Epidermal melanocyte (primary cell): ENCODE results near the gene ADISSP.
A peak's percentile ranks its signal among the peaks of the same experiment; 100 is the strongest.

Experiments used
- DNase-seq: peaks from one replicate; pipeline ENCODE4 v3.0.0; 2011; ENCODE audit warnings: low spot score; ENCODE audit not compliant: insufficient read length

ADISSP gene

GRCh38 chr20:3739054-3739925 lies 28.3 kb downstream of the ADISSP start:
- no peak for DNase-seq

GRCh38 chr20:3738111-3739053 lies 29.2 kb downstream of the ADISSP start:
- no peak for DNase-seq

- DNase-seq: peak; percentile 7
Measured at GRCh38 chr20:3735768-3736167, 31.8 kb downstream of the ADISSP start.

- peak; percentile 8 for DNase-seq
Measured at GRCh38 chr20:3734111-3734843, 33.3 kb downstream of the ADISSP start.

- DNase-seq: peak; percentile 12
Measured at GRCh38 chr20:3733119-3733995, 34.2 kb downstream of the ADISSP start.

GRCh38 chr20:3732327-3733118 lies 35.0 kb downstream of the ADISSP start, which contains the start of gene HSPA12B:
Gene HSPA12B, plus strand, starts transcription at chr20:3732685. Its CDS starts 5,990 bp downstream, at chr20:3738675.
- peak; percentile 15 for DNase-seq

- no peak for DNase-seq
Measured at GRCh38 chr20:3731944-3732326, 35.6 kb downstream of the ADISSP start.

GRCh38 chr20:3730803-3731672 lies 36.5 kb downstream of the ADISSP start:
- DNase-seq: peak; percentile 11

- no peak for DNase-seq
Measured at GRCh38 chr20:3729811-3730540, 37.6 kb downstream of the ADISSP start.

- no peak for DNase-seq
Measured at GRCh38 chr20:3729378-3729777, 38.2 kb downstream of the ADISSP start.

- DNase-seq: peak; percentile 13
Measured at GRCh38 chr20:3728876-3729275, 38.7 kb downstream of the ADISSP start.

- no peak for DNase-seq
Measured at GRCh38 chr20:3728354-3728753, 39.2 kb downstream of the ADISSP start.

- peak; percentile 52 for DNase-seq
Measured at GRCh38 chr20:3727401-3728021, 40.0 kb downstream of the ADISSP start.

- DNase-seq: no peak
Measured at GRCh38 chr20:3724356-3724755, 43.2 kb downstream of the ADISSP start.

GRCh38 chr20:3723284-3723683 lies 44.3 kb downstream of the ADISSP start:
- no peak for DNase-seq

- DNase-seq: no peak
Measured at GRCh38 chr20:3721912-3722311, 45.6 kb downstream of the ADISSP start.

GRCh38 chr20:3720626-3721025 lies 46.9 kb downstream of the ADISSP start:
- no peak for DNase-seq
